H1 (cell line): ENCODE measurements around the gene POU2F2. TPM values are rescaled to one million over a fixed set of nuclear protein-coding genes. Genes with fewer than 3 reads are reported as not detected.

Experiments used
- CTCF ChIA-PET: fragments of 300-600 bp; sonication (Branson Sonifier 250); formaldehyde crosslinking; loops from one replicate; lab custom pipeline; 2021; ENCODE audit not compliant: partially characterized antibody; lab: Charles Lee
- POLR2A ChIA-PET: fragments of 300-600 bp; sonication (Branson Sonifier 250); formaldehyde crosslinking; loops from one replicate; lab custom pipeline; 2021; ENCODE audit warnings: inconsistent platforms; ENCODE audit not compliant: partially characterized antibody; lab: Charles Lee
- DNase-seq, 2 experiments: peaks; one replicate each; pipeline versions ENCODE4 v3.0.0 to v3.0.0-alpha.2; 2010 to 2022; ENCODE audit warnings: low spot score in 2 of 2, low read depth in 1 of 2, mixed read lengths in 1 of 2
- FAIRE-seq: peaks from 2 replicates; lab custom pipeline; 2011; peaks lifted over from hg19 to GRCh38; lab: Jason Lieb, UNC
- H2AFZ ChIP-seq: 2 replicates; pipeline ENCODE4 v1.8.1; 2012; ENCODE audit warnings: low read length, inconsistent platforms
- H2AK5ac ChIP-seq: 2 replicates; pipeline ENCODE4 v1.6.1; 2013; ENCODE audit warnings: low read depth, low read length
- H2BK120ac ChIP-seq: replicated peaks from 2 replicates; pipeline ENCODE3; 2013; ENCODE audit warnings: low read depth, low read length, inconsistent platforms
- H2BK12ac ChIP-seq: 2 replicates; pipeline ENCODE4 v1.6.1; 2013; ENCODE audit warnings: low read depth, low read length
- H2BK15ac ChIP-seq: 2 replicates; pipeline ENCODE4 v1.6.1; 2013; ENCODE audit warnings: low read length
- H2BK20ac ChIP-seq: 2 replicates; pipeline ENCODE4 v1.6.1; 2013; ENCODE audit warnings: low read length
- H2BK5ac ChIP-seq: 2 replicates; pipeline ENCODE4 v1.6.1; 2013; ENCODE audit warnings: low read depth, low read length
- H3K14ac ChIP-seq: 2 replicates; pipeline ENCODE4 v1.6.1; 2013; ENCODE audit warnings: inconsistent platforms; ENCODE audit not compliant: insufficient read length
- H3K18ac ChIP-seq: 2 replicates; pipeline ENCODE4 v1.6.1; 2013; ENCODE audit warnings: low read length; ENCODE audit errors: extremely low read depth
- H3K23ac ChIP-seq: 2 replicates; pipeline ENCODE4 v1.6.1; 2013; ENCODE audit warnings: inconsistent platforms; ENCODE audit not compliant: insufficient read length
- H3K23me2 ChIP-seq: 2 replicates; pipeline ENCODE4 v1.6.1; 2013; ENCODE audit warnings: low read depth, low read length
- H3K27ac ChIP-seq: 2 replicates; pipeline ENCODE4 v1.6.1; 2011; ENCODE audit warnings: low read depth, low read length, inconsistent platforms
- H3K27me3 ChIP-seq, 4 experiments: replicated peaks in 1 of 4; 1 replicate in 1 of 4; 2 replicates in 3 of 4; pipeline versions ENCODE4 v1.6.1 to v1.8.1; 2011 to 2013; ENCODE audit warnings: low read length in 3 of 4, mild to moderate bottlenecking in 3 of 4, inconsistent platforms in 2 of 4, mixed read lengths in 2 of 4, moderate library complexity in 1 of 4; ENCODE audit not compliant: control insufficient read depth in 3 of 4, insufficient read depth in 3 of 4; ENCODE audit errors: extremely low read depth in 1 of 4
- H3K36me3 ChIP-seq, 4 experiments: 2 replicates each; pipeline versions ENCODE4 v1.6.1 to v1.8.1; 2011 to 2013; ENCODE audit warnings: mild to moderate bottlenecking in 4 of 4, low read length in 3 of 4, moderate library complexity in 2 of 4, control low read depth in 1 of 4, inconsistent platforms in 1 of 4; ENCODE audit not compliant: insufficient read depth in 4 of 4, control insufficient read depth in 2 of 4
- H3K4ac ChIP-seq: replicated peaks from 2 replicates; pipeline ENCODE3; 2013; ENCODE audit warnings: low read length, low read depth, mixed read lengths, inconsistent platforms; ENCODE audit not compliant: insufficient read length
- H3K4me1 ChIP-seq, 4 experiments: replicated peaks in 1 of 4; 1 replicate in 1 of 4; 2 replicates in 3 of 4; pipeline versions ENCODE4 v1.6.1 to v1.8.1; 2011 to 2013; ENCODE audit warnings: low read length in 3 of 4, inconsistent platforms in 2 of 4, mixed read lengths in 1 of 4; ENCODE audit not compliant: insufficient read depth in 4 of 4, control insufficient read depth in 3 of 4
- H3K4me2 ChIP-seq, 2 experiments: 2 replicates each; pipeline versions ENCODE4 v1.6.1 to v1.8.1; 2011 to 2013; ENCODE audit warnings: low read depth in 2 of 2, low read length in 2 of 2, control low read depth in 1 of 2, inconsistent platforms in 1 of 2, mild to moderate bottlenecking in 1 of 2; ENCODE audit not compliant: insufficient read depth in 1 of 2
- H3K4me3 ChIP-seq, 4 experiments: fragments of 200-600, 300-600 bp in 1 of 4; sonication (generic), shearing (Covaris generic), sonication (Bioruptor Twin) in 1 of 4; 2 replicates each; pipeline versions ENCODE4 v1.5.1 to v1.8.1; 2011 to 2016; ENCODE audit warnings: low read length in 4 of 4, low read depth in 3 of 4, control low read depth in 2 of 4, inconsistent platforms in 2 of 4, mild to moderate bottlenecking in 2 of 4, mixed read lengths in 1 of 4, moderate library complexity in 1 of 4; ENCODE audit not compliant: insufficient read depth in 2 of 4; ENCODE audit errors: extremely low read depth in 1 of 4
- H3K56ac ChIP-seq: replicated peaks from 2 replicates; pipeline ENCODE3; 2013; ENCODE audit warnings: low read depth, mild to moderate bottlenecking, mixed read lengths, low read length, inconsistent platforms; ENCODE audit not compliant: insufficient read length
- H3K79me1 ChIP-seq: 2 replicates; pipeline ENCODE4 v1.6.1; 2013; ENCODE audit warnings: low read depth, low read length, control low read depth
- H3K79me2 ChIP-seq, 2 experiments: 2 replicates each; pipeline versions ENCODE4 v1.6.1 to v1.8.1; 2012 to 2013; ENCODE audit warnings: low read length in 2 of 2, mild to moderate bottlenecking in 2 of 2, inconsistent platforms in 1 of 2; ENCODE audit not compliant: insufficient read depth in 2 of 2, control insufficient read depth in 1 of 2
- H3K9ac ChIP-seq, 4 experiments: replicated peaks in 1 of 4; 1 replicate in 1 of 4; 2 replicates in 3 of 4; pipeline versions ENCODE4 v1.6.1 to v1.8.1; 2011 to 2013; ENCODE audit warnings: low read depth in 3 of 4, low read length in 3 of 4, control low read depth in 2 of 4, mild to moderate bottlenecking in 2 of 4, moderate library complexity in 2 of 4, inconsistent platforms in 1 of 4; ENCODE audit errors: extremely low read depth in 1 of 4
- H3K9me3 ChIP-seq, 2 experiments: 2 replicates each; pipeline versions ENCODE4 v1.6.1 to v1.8.1; 2012 to 2013; ENCODE audit warnings: mild to moderate bottlenecking in 2 of 2, moderate library complexity in 2 of 2, control low read depth in 1 of 2, inconsistent platforms in 1 of 2, low read depth in 1 of 2, low read length in 1 of 2, mixed read lengths in 1 of 2; ENCODE audit not compliant: insufficient read depth in 2 of 2
- H4K20me1 ChIP-seq, 2 experiments: replicated peaks in 1 of 2; 2 replicates each; pipeline versions ENCODE3 to v1.8.1; 2011 to 2013; ENCODE audit warnings: inconsistent platforms in 2 of 2, low read length in 2 of 2, mild to moderate bottlenecking in 1 of 2; ENCODE audit not compliant: insufficient read depth in 2 of 2, control insufficient read depth in 1 of 2
- H4K5ac ChIP-seq: 2 replicates; pipeline ENCODE4 v1.6.1; 2013; ENCODE audit warnings: low read length, low read depth, mixed read lengths, inconsistent platforms; ENCODE audit not compliant: insufficient read length
- H4K8ac ChIP-seq: 2 replicates; pipeline ENCODE4 v1.8.0; 2013; ENCODE audit warnings: mild to moderate bottlenecking, moderate library complexity, low read length, inconsistent platforms; ENCODE audit not compliant: insufficient read depth; ENCODE audit errors: extremely low read depth
- H4K91ac ChIP-seq: replicated peaks from 2 replicates; pipeline ENCODE3; 2013; ENCODE audit warnings: low read length, mixed read lengths, inconsistent platforms; ENCODE audit not compliant: insufficient read length
- BACH1 ChIP-seq: IDR thresholded peaks from 2 replicates; pipeline ENCODE4 v1.6.1; 2012; ENCODE audit warnings: low read length, improper control_type of control experiment
- GABPA ChIP-seq: IDR thresholded peaks from 2 replicates; pipeline ENCODE4 v1.6.1; 2011; ENCODE audit warnings: mild to moderate bottlenecking, low read length, moderate library complexity, borderline replicate concordance; ENCODE audit not compliant: insufficient read depth
- HDAC2 ChIP-seq, 2 experiments: fragments of 300-600 bp in 1 of 2; sonication (generic) in 1 of 2; IDR thresholded peaks; 2 replicates each; pipeline ENCODE4 v1.6.1; 2011 to 2012; ENCODE audit warnings: low read depth in 2 of 2, low read length in 2 of 2, mild to moderate bottlenecking in 2 of 2, moderate library complexity in 2 of 2, borderline replicate concordance in 1 of 2, inconsistent platforms in 1 of 2
- KDM1A ChIP-seq: fragments of 200-600, 300-600 bp; sonication (generic); IDR thresholded peaks from 2 replicates; pipeline ENCODE4 v1.7.1; 2016; ENCODE audit warnings: mild to moderate bottlenecking, low read length, borderline replicate concordance
- KDM5A ChIP-seq: fragments of 200-600 bp; IDR thresholded peaks from 2 replicates; pipeline ENCODE4 v1.7.1; 2012; ENCODE audit warnings: mild to moderate bottlenecking, low read length, inconsistent platforms, mixed read lengths
- RNF2 ChIP-seq: fragments of 200-900, 300-1000 bp; sonication (generic); IDR thresholded peaks from 2 replicates; pipeline ENCODE4 v1.7.1; 2016; ENCODE audit warnings: borderline replicate concordance, low read depth, mild to moderate bottlenecking, antibody characterized with exemption, low read length; ENCODE audit not compliant: poor library complexity, severe bottlenecking; ENCODE audit errors: missing control alignments
- SRF ChIP-seq: IDR thresholded peaks from 2 replicates; pipeline ENCODE4 v1.6.1; 2011; ENCODE audit warnings: mild to moderate bottlenecking, low read depth, low read length, moderate library complexity
- WGBS, 2 experiments: shearing (Covaris generic) in 1 of 2; methylation state at CpG; one replicate each; pipeline versions ENCODE4 v1.1.6 to v1.1.7; 2013 to 2015; ENCODE audit warnings: low lambda C conversion rate in 2 of 2, mixed read lengths in 2 of 2, inconsistent platforms in 1 of 2, low coverage in 1 of 2, missing lambda C conversion rate in 1 of 2; ENCODE audit not compliant: insufficient replicate concordance in 2 of 2, insufficient coverage in 1 of 2, insufficient read length in 1 of 2; ENCODE audit errors: extremely low coverage in 1 of 2, missing lambda C conversion rate in 1 of 2; 5-methylcytosine and 5-hydroxymethylcytosine counted together
- polyA plus RNA-seq, 7 experiments: library from polyadenylated mRNA; depleted of rRNA in 3 of 7; stranded (reverse) in 5 of 7; unstranded in 2 of 7; fragments of >200 nt in 5 of 7; fragments of 200-250 nt in 2 of 7; gene quantifications; 1 replicate in 5 of 7; 2 replicates in 1 of 7; 4 replicates in 1 of 7; pipeline versions ENCODE4 v1.2.1 to v1.2.3, GENCODE V29; 2011 to 2013; ENCODE audit warnings: missing spikeins in 2 of 7, mixed read lengths in 2 of 7
- total RNA-seq: library from RNA; stranded (reverse); fragmentation: NEBNext Ultra II Directional; extraction: Animal tissue kit (Norgen Biotek cat#: 25700); gene quantifications from 2 replicates; pipeline ENCODE4 v1.2.1, GENCODE V29; 2021
- TF ChIP-seq, protein P1 (sequence below): IDR thresholded peaks from 2 replicates; pipeline ENCODE4 v1.6.1; 2012; ENCODE audit warnings: inconsistent platforms

POU2F2 gene
- total and polyA plus RNA-seq, 2 of the 8 experiments (the other 6 are each of a cell fraction or from before 2014, with no cell fraction given) = 5.0 to 6.1 TPM

DNA sequence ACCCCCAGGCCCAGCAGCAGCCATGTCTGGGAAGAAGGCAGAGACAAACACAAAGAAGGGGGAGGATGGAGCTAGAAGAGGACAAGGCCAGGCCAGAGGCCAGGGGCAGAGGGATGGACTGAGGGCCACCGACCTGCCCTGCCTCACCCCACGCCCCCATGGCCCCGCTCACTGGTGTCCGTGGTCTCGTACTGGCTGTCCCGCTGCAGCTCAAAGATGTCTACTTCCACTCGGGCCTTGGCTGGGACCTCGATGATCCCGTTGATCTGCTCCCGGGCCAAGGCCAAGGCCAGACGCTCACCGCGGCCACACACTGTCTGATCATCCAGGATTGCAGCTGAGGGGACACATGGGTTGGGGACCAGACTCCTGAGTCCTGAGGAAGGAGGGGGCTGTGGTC is 67.2 kb downstream of the POU2F2 start:
- TF ChIP-seq HDAC2 (IDR thresholded peaks at IDR 0.05; ENCODE audit: borderline replicate concordance in 1 of 2, low read depth in 2 of 2, low read length in 2 of 2) = no peak
- TF ChIP-seq, protein P1, sequence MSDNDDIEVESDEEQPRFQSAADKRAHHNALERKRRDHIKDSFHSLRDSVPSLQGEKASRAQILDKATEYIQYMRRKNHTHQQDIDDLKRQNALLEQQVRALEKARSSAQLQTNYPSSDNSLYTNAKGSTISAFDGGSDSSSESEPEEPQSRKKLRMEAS = no peak
- no peak for TF ChIP-seq RNF2
- no peak for TF ChIP-seq SRF
- TF ChIP-seq KDM5A = no peak
- TF ChIP-seq GABPA = no peak
- TF ChIP-seq KDM1A = no peak
- no peak for TF ChIP-seq BACH1
- TF ChIP-seq, all 59 proteins: peak for 0
- no peak overlapping the region; the same call in 1 of the 2 replicates for H4K8ac ChIP-seq
- CTCF ChIA-PET = interaction anchor here (2.2 to 2.7 kb wide), 2 partner anchors 27 to 36 kb away, joined by 5 to 9 read pairs; no protein-coding TSS in a partner anchor
- H3K4me1 ChIP-seq = peaks cover 0 to 16% (median 5%) of the 10 kb centered on the region in 4 experiments; a peak in 6 of 7 replicates
- H3K4ac ChIP-seq = no peak overlapping the region
- H2BK5ac ChIP-seq = no peak overlapping the region
- H2BK12ac ChIP-seq = no peak overlapping the region
- H3K23me2 ChIP-seq = peaks cover 15% of the 10 kb centered on the region; the same call in 1 of the 2 replicates
- POLR2A ChIA-PET = interaction anchor here (1.0 to 1.5 kb wide), 4 partner anchors 11 to 37 kb away, joined by 3 to 4 read pairs (median 4); partner anchors contain the start of gene ZNF574
- H3K27ac ChIP-seq = no peak overlapping the region
- H2AK5ac ChIP-seq = no peak overlapping the region
- no peak overlapping the region for H3K9ac ChIP-seq
- H4K5ac ChIP-seq = no peak overlapping the region
- H3K4me3 ChIP-seq = no peak overlapping the region
- H3K36me3 ChIP-seq = peaks cover 12 to 44% (median 33%) of the 10 kb centered on the region in 4 experiments; a peak in 7 of 8 replicates
- no peak overlapping the region for H2BK20ac ChIP-seq
- no peaks in the 10 kb centered on the region for H3K9me3 ChIP-seq
- H3K23ac ChIP-seq = no peak overlapping the region
- WGBS, 2 experiments = 91% methylated on average over 13 of the region's 13 CpGs; no CpG with 5 or more reads in 1 of the 2 experiments
- no peak overlapping the region for H3K18ac ChIP-seq
- no peak for FAIRE-seq
- no peak overlapping the region for H3K14ac ChIP-seq
- peaks cover 2 to 17% of the 10 kb centered on the region in 2 experiments for H4K20me1 ChIP-seq
- peaks cover 16% of the 10 kb centered on the region for H3K79me1 ChIP-seq
- H3K27me3 ChIP-seq = no peaks in the 10 kb centered on the region
- peaks cover 0 to 23% of the 10 kb centered on the region in 2 experiments; a peak in 2 of 4 replicates for H3K79me2 ChIP-seq
- no peak overlapping the region for H2BK15ac ChIP-seq
- no peak overlapping the region for H2AFZ ChIP-seq
- no peak overlapping the region for H4K91ac ChIP-seq
- H3K56ac ChIP-seq = no peak overlapping the region
- no peak overlapping the region for H3K4me2 ChIP-seq
- no peak overlapping the region for H2BK120ac ChIP-seq
- no peak for DNase-seq
